ENCODE measurements around the gene UNC79.

- no peak for TF ChIP-seq CTCF (IDR thresholded peaks at IDR 0.05)
- no peak for TF ChIP-seq EP300 (IDR thresholded peaks at IDR 0.05; ENCODE audit: low read depth)
- no peak for TF ChIP-seq POLR2A (IDR thresholded peaks at IDR 0.05)
These were observed 301.0 kb downstream of the UNC79 start for GRCh38 chr14:93731753-93732152.

Data from transverse colon (tissue), 3 donors.